GM21528 (cell line): ENCODE measurements around the gene SPATA9.

Source experiments
- ATAC-seq: cut with Tn5 transposase; IDR thresholded peaks from one replicate; pipeline ENCODE4 v1.9.1; 2021; ENCODE audit warnings: mild to moderate bottlenecking, moderate library complexity; ENCODE audit not compliant: unreplicated experiment, low FRiP score

Gene SPATA9, protein sequence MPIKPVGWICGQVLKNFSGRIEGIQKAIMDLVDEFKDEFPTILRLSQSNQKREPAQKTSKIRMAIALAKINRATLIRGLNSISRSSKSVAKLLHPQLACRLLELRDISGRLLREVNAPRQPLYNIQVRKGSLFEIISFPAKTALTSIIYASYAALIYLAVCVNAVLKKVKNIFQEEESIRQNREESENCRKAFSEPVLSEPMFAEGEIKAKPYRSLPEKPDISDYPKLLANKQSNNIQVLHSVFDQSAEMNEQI

DNA sequence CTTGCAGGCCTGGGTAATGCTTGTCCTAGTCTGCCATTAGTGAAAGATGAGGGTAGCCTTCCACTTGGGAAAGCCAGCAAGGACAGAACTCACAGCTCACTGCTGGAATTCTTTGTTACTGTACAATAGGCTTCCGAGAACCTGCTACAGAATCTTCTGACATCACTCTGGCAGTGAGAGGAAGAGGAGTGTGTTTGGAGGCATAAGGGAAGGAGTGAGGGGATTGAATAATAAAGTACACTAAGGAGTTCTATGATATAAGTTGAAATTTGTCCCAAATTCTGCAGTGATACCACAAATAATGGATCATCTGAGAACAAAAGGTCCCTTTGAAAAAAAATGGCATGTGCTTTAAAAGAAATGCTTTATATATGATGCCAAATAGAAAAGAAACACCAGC is at the start of gene SPATA9:
Gene SPATA9 (minus strand): TSS at position 101 of the 400 bp plus-strand sequence. CDS start 137 bp downstream, outside the sequence.
- no peak for ATAC-seq

GRCh38 chr5:95731571-95732554 is 49.1 kb upstream of the SPATA9 start:
- peak; percentile 41 for ATAC-seq

DNA sequence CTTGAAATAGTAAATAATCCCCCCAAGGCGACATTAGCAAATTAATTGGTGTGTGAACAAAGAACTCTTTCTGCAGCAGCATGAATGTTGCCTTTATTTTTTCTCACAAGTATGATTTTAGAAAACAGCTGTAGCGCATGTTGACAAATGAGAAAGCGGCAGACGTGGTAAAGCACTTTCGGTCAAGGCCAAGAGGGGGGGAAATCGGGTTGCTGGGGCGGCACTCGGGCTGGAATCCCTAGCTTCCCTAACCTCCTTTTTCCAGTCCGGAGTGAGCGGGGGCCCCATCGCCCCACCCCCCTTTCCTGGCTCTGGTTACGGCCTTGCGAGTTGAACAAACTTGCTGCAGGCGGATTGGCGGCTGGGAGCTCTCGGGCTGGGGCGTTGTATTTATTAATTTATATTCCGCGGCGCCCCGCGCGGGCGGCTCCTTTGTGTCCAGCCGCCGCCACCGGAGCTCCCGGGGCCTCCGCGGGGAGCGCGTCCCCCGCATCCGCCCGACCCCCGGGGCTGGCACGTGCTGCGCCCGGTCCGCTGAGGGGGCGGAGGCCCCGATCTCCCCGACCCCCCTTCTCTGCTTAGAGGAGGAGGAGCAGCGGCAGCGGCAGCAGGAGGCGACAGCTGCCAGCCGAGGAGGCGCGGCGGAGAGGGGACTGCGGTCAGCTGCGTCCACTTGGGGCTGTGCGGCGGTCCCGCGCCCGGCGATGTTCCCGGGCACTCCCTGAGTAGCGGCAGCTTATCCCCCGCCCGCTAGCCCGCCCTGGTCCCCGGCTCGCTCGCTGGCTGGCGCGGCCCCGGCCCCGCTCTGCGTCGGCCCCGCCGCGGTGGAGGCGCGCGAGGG is 48.2 kb upstream of the SPATA9 start, which contains the start of gene RHOBTB3:
Gene RHOBTB3 (plus strand): TSS at position 607 of the 841 bp plus-strand sequence. CDS start 347 bp downstream, outside the sequence.
- ATAC-seq, result peak; percentile 45

- ATAC-seq, result no peak
These were observed 47.4 kb upstream of the SPATA9 start for GRCh38 chr5:95730011-95730700.

- no peak for ATAC-seq
These were observed 46.6 kb upstream of the SPATA9 start for GRCh38 chr5:95729115-95730010.

DNA sequence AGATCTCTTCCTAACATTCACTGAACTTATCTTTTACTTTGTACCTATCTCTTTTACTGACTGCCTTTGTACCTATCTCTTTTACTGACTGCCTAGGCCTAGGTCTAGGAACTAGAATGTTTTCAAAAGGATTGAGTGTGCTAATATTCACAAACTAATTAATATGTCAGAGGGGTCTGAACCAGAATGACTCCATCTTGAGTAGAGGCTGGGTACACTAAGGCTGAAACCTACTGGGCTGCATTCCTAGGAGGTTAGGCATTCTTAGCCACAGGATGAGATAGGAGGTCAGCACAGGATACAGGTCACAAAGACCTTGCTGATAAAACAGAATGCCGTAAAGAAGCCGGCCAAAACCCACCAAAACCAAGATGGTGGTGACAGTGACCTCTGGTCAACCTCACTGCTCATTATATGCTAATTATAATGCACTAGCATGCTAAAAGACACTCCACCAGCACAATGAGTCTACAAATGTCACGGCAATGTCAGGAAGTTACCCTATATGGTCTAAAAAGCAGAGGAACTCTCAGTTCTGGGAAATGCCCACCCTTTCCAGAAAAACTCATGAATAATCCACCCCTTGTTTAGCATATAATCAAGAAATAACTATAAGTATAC is 45.8 kb upstream of the SPATA9 start:
- no peak for ATAC-seq

DNA sequence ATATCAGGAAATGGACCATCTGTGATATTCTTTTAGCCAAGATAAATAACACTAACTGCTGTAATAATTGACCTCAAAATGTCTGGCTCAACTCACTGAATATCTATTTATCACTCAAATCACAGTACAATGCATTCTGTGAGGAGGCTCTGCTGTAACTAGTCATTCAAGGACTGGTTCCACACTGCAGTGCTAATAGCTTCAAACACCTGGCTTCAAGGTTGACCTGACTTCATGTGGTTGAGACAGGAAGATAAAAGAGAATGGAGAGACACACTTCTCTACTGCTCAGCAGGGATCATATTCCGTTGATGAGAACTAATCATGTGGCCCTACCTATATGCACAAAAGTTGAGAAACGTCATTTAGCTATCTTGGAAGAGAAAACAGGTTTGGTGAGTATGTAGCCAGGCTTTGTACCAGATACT is 45.0 kb upstream of the SPATA9 start:
- ATAC-seq, result no peak

GRCh38 chr5:95726811-95727763 is 44.3 kb upstream of the SPATA9 start:
- no peak for ATAC-seq

- ATAC-seq, result no peak
These were observed 43.4 kb upstream of the SPATA9 start for GRCh38 chr5:95725937-95726810.

GRCh38 chr5:95725071-95725820 is 42.5 kb upstream of the SPATA9 start:
- no peak for ATAC-seq

- ATAC-seq, result no peak
These were observed 41.0 kb upstream of the SPATA9 start for GRCh38 chr5:95723632-95724369.

- no peak for ATAC-seq
These were observed 38.9 kb upstream of the SPATA9 start for GRCh38 chr5:95721582-95722295.

GRCh38 chr5:95720094-95720786 is 37.4 kb upstream of the SPATA9 start:
- no peak for ATAC-seq

- no peak for ATAC-seq
These were observed 35.9 kb upstream of the SPATA9 start for GRCh38 chr5:95718738-95719137.
